Middle frontal gyrus (tissue), 1 donor: ENCODE measurements around the gene PSG4.
"Not testable (repeated sequence)": the region's sequence is repeated elsewhere in the genome, so short reads cannot be mapped to it uniquely, and the experiment has no call there.

Experiments
- DNase-seq: peaks from one replicate; pipeline ENCODE4 v3.0.0-alpha.2; 2015; ENCODE audit warnings: low spot score; ENCODE audit errors: extremely low spot score

PSG4 gene

DNA sequence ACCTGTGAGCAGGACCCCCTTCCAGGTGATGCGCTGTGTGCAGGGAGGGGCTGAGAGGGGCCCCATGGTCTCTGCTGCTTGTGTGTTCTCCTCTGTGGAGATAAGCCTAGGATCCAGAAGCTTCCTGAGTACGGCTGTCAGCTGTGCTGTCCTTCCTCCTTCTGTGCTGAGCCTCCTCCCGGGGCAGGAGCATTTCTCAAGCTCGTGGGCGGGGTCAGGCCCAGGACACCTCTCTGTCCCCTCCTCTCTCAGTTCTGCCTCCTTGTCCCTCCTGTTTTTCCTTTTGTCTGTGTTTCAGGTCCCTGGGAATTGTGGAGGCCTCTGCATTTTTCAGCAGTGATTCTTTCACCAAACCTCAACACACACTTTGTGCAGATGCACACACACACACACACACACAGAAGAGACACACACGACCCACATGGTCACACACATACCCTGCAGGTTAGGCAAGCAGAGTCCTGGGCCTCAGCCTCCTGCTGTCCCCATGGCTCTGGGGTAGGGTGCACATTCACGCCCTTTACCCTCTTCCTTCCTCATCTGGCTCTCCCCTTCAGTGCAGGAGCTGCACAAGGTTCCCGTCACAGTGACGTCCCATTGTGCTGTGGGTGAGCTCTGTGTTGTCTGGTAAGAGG is at the start of gene PSG4:
PSG4 (minus strand) TSS at position 168 of the 635 bp plus-strand sequence; CDS start at position 66, 102 bp downstream.
- DNase-seq: not testable (repeated sequence)

GRCh38 chr19:43251428-43251827 is 46.0 kb upstream of the PSG4 start:
- not testable (repeated sequence) for DNase-seq

DNA sequence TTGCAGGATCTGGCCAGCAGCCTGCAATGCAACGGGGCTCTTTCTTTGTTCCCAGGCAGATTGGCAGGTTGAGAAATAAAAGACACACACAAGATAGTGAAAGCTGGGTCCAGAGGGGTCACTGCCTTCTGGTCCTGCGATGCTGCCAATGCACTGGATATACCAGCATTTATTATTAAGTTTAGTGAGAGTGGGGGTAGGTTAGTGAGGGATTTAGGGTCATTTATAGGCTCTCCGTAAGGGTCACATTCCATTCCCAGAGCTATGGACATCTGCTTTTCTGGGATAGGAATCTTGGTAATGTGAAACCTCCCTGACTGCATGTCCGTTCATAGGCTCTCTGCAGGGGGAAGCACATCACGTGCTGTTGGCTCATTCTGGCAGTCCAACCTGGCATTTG is 44.9 kb upstream of the PSG4 start:
- not testable (repeated sequence) for DNase-seq

DNA sequence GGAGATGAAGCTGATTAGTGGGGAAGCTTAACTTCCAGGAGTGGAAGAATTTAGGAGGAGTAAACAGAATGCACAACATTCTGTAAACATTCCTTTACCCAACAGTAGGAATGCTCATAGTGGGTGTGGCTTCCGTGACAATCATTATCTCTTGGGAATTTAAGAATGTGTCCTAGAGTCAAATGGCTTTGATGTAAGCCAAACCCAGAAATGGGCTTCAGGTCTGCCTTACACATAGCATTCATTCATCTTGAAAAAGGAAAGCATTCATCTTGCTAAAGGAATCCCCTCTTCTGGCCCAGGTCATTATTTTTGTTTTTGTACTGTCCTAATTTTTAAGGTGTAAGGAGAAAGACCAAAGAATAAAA is 43.2 kb upstream of the PSG4 start:
- not testable (repeated sequence) for DNase-seq

- not testable (repeated sequence) for DNase-seq
Measured at GRCh38 chr19:43247243-43247880, 41.9 kb upstream of the PSG4 start.

- not testable (repeated sequence) for DNase-seq
Measured at GRCh38 chr19:43245848-43246247, 40.4 kb upstream of the PSG4 start.

DNA sequence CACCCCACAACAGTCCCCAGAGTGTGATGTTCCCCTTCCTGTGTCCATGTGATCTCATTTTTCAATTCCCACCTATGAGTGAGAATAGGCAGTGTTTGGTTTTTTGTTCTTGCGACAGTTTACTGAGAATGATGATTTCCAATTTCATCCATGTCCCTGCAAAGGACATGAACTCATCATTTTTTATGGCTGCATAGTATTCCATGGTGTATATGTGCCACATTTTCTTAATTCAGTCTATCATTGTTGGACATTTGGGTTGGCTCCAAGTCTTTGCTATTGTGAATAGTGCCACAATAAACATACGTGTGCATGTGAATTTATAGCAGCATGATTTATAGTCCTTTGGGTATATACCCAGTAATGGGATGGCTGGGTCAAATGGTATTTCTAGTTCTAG is 36.8 kb upstream of the PSG4 start:
- DNase-seq: not testable (repeated sequence)

DNA sequence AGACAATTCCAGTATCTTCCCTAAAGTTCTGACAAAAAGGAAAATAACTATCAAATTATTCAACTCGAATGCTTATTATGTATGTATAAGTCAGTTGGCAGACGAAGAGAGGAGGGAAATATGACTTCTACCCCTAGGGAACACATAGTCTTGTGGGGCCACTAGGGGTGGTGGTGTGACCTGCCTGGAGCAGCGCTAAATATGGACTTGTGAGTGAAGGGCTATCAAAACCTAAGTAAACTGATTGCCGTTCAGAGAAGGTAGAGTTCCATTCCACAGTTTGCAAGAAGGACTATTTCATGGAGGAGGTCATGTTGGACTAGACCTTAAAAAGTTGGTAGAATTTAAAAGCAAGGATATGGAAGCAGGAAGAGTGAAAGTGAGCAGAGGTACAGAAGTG is 32.8 kb upstream of the PSG4 start:
- DNase-seq: not testable (repeated sequence)

DNA sequence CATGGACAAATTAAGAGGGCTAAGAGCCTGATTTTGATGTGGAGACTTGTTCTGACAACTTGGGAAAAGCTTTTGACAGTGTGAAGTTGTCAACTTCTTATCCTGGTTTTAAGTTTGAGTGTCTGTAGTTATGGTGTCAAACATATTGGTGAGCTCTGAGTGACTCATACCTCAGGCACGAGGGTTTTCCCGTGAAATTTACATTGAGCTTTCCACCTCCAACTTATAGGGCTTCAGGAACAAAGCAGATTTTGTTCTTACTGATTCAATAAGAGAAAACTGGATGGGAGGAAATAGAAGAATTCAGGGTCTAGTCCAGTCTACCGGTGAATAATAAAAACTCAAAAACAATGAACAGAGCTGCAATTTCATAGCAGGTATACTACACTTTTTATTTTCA is 30.2 kb upstream of the PSG4 start:
- DNase-seq: not testable (repeated sequence)

DNA sequence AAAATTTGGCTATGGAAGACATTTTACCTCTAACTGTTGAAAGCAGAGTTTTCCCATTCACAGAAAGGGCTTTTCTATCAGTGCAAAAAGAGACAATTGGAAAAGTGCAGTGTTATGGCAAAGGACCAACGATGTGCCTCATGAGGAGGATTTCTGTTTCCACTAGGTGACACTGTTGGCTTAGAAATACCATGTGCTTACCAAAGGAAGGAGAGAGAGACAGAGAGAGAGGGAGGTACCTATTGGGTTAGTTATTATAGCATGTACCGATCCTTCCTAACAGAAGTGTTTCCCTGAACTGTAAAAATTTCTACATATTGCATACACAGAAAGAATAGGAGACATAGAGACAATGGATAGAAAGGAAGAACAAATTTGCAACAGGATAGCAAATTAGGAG is 23.9 kb upstream of the PSG4 start:
- no peak for DNase-seq

GRCh38 chr19:43228730-43229129 is 23.3 kb upstream of the PSG4 start:
- DNase-seq: not testable (repeated sequence)

DNA sequence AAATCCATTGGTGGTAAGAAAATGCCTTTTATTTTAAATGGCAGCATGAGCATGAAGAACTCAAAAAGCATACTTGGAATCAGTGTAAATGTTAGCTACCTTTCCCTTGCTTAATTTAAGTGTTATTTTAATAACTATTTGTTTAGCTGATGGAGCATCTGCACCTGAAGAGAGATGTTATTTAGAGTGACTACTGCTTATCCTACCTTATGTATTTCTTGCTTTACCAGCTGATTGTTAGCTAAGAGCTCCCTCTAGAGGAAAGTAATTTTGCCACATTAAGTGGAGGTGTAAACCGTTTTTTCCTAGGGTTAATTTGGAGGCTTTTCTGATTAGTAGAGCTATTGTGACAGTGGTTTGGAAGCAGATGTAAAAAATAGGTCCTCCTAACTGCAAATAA is 21.5 kb upstream of the PSG4 start:
- DNase-seq: not testable (repeated sequence)

GRCh38 chr19:43224855-43225253 is 19.4 kb upstream of the PSG4 start:
- DNase-seq: no peak

- not testable (repeated sequence) for DNase-seq
Measured at GRCh38 chr19:43224201-43224854, 18.9 kb upstream of the PSG4 start.

DNA sequence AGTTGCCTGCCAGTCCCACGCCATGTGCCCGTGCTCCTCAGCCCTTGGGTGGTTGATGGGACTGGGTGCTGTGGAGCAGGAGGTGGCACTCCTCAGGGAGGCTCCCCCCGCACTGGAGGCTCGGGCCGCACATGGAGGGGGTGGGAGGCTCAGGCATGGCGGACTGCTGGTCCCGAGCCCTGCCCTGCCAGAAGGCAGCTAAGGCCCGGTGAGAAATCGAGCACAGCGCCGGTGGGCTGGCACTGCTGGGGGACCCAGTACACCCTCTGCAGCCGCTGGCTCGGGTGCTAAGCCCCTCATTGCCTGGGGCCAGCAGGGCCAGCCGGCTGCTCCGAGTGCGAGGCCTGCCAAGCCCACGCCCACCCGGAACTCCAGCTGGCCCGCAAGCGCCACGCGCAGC is 16.5 kb upstream of the PSG4 start:
- not testable (repeated sequence) for DNase-seq

GRCh38 chr19:43219136-43219535 is 13.7 kb upstream of the PSG4 start:
- not testable (repeated sequence) for DNase-seq

- DNase-seq: not testable (repeated sequence)
Measured at GRCh38 chr19:43215881-43216280, 10.4 kb upstream of the PSG4 start.

- DNase-seq: no peak
Measured at GRCh38 chr19:43207991-43208390, 2.6 kb upstream of the PSG4 start.

GRCh38 chr19:43207174-43207573 is 1.7 kb upstream of the PSG4 start:
- not testable (repeated sequence) for DNase-seq

DNA sequence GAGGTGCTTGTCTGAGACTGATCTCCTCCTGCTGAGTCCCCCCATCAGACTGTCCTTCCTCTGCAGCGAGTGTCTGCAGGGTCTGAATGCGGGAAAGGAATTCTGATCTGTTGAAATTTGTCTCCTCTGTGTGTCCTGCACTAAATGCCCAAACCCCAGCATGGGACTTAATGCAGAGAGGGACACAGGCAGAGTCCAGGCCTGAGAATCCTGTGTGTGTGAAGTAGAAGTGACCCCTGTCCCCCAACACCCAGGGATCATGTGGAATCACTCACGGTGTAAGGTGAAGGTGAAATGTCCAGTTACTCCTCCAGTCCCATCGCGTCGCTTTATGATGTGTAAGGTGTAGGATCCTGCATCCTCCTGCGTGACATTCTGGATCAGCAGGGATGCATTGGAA is 1.8 kb downstream of the PSG4 start:
- not testable (repeated sequence) for DNase-seq

DNA sequence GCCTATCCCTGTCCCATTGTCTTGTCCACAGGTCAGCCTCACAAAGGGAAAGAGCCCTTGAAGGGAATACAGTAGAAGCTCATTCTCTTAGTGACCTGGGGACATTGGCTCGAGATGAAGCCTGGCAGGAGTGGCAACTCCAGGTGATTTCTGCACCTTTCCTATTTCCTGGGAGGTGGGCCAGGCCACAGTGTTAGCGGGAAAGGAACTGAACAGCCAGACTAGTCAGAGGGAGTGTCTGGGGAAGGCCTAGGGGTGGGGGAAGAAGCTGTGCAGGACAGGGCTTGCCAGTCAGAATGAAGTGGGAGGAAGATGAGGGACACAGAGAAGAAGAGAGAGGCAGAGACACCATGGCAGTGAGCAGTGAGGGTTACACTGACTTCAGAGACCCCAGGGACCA is 3.5 kb downstream of the PSG4 start:
- DNase-seq: not testable (repeated sequence)

DNA sequence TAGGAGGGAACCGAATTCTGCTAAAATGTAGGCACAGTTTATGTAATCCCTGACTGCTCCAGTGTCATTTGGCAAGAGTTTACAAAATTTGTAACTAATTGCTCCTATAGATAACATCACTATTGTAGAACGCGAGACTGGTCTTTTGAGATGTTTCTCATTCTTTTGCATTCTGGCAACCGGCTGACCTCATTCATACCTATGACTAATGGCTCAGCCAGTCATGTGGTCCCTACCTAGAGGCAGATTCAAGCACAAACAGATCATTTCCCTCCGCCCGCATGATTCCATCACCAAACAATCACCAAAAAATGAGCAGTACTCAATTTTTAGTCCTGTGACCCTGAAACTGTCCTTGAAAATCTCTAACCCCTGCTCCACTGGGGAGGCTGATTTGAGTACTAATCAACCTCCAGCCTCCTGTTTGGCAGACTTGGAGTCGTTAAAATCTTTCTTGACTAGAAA is 4.1 kb downstream of the PSG4 start:
- DNase-seq: not testable (repeated sequence)
